Neural progenitor cell (in vitro differentiated cells): Measurements from ENCODE around the gene ZCCHC4.

Experiments used
- EZH2phosphoT487 ChIP-seq: fragments of 200-600 bp; sonication (generic); IDR thresholded peaks from 2 replicates; pipeline ENCODE4 v1.6.1; 2017; ENCODE audit warnings: antibody characterized with exemption
- TF ChIP-seq, protein P1 (sequence below): fragments of 200-600 bp; sonication (generic); IDR thresholded peaks from 2 replicates; pipeline ENCODE4 v1.5.1; 2017; ENCODE audit warnings: antibody characterized with exemption, mild to moderate bottlenecking

DNA sequence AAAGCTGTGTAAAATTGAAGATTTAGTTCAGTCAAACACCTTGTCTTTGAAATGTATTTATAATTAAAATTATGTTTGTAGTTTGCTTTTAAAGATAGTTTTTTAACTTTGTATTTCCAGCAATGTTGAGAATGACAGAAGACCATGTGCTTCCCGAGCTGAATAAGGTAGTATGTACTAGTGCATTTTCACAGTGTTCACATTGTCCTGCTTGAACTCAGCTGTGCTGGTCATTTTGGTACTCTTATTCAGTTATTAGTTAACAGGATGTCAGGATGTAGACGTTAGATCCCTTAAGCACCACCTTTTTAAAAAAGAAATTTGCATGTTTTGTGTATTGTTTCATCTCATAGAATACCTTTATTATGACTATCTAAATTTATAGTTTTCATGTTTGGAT, 92.9 kb downstream of the ZCCHC4 start:
- TF ChIP-seq, protein P1, sequence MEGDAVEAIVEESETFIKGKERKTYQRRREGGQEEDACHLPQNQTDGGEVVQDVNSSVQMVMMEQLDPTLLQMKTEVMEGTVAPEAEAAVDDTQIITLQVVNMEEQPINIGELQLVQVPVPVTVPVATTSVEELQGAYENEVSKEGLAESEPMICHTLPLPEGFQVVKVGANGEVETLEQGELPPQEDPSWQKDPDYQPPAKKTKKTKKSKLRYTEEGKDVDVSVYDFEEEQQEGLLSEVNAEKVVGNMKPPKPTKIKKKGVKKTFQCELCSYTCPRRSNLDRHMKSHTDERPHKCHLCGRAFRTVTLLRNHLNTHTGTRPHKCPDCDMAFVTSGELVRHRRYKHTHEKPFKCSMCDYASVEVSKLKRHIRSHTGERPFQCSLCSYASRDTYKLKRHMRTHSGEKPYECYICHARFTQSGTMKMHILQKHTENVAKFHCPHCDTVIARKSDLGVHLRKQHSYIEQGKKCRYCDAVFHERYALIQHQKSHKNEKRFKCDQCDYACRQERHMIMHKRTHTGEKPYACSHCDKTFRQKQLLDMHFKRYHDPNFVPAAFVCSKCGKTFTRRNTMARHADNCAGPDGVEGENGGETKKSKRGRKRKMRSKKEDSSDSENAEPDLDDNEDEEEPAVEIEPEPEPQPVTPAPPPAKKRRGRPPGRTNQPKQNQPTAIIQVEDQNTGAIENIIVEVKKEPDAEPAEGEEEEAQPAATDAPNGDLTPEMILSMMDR: no peak
- no peak for TF ChIP-seq EZH2phosphoT487
